NCI-H2196 (cell line): Measurements from ENCODE around the gene MAD1L1.

Source experiments
- DNase-seq: peaks from one replicate; lab custom pipeline; 2025; ENCODE audit not compliant: unreplicated experiment; lab: John Stamatoyannopoulos, UW

Gene MAD1L1

GRCh38 chr7:2242541-2243429 is 10.0 kb upstream of the MAD1L1 start:
- peak; percentile 10 for DNase-seq

DNA sequence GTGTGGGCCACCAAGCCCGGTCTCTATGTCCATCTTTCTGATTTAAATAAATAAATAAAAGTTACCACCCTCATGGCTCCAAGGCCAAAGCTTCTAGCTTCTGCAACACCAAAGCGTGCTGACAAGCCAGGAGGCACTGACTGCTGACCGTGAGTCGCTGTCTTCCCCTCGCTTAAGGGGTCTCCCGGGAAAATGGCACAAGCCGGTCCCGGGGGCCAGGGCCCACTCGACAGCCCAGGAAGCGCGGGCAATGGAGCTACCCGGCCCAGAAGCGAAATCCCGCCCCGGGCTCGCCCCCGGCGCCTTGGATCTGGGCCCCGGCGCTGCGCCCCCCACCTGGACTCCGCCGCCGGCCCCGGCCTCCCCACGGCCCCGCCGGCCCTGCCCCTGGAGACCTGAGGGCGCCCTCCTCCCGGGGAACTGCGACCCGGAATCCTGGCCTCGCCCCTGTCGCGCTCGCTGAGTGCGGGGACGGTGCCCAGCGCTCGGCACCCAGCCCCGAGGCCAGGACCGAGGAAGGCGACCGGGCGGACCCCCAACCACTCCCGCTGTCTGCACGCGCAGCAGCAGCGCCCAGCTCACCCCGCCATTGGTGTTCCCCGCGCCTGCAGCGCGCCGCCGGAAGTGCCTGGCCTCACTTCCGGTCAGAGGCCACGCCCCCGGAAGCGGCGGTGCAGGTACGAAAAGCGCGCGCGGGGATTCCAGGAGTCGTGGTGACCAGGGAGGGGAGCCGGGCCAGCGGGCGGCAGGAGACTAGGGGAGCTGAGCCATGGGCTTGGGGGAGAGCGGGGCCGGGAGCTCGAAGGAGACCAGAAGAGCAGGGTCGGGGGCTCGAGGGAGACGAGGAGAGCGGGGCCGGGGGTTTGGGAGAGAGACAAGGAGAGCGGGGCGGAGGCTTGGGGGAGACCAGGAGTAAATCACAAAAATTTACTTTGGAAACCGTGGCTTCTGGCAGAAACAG is 9.1 kb upstream of the MAD1L1 start, which contains the start of the genes MRM2 and NUDT1:
TSS of gene MRM2 (minus strand) at position 626 of the 961 bp plus-strand sequence. CDS start at position 590, 36 bp downstream.
TSS of gene NUDT1 (plus strand) at position 647 of the 961 bp plus-strand sequence. CDS start 2,349 bp downstream, outside the sequence.
- peak; percentile 90 for DNase-seq

- DNase-seq: no peak
Measured at GRCh38 chr7:2239242-2239641, 6.5 kb upstream of the MAD1L1 start.

DNA sequence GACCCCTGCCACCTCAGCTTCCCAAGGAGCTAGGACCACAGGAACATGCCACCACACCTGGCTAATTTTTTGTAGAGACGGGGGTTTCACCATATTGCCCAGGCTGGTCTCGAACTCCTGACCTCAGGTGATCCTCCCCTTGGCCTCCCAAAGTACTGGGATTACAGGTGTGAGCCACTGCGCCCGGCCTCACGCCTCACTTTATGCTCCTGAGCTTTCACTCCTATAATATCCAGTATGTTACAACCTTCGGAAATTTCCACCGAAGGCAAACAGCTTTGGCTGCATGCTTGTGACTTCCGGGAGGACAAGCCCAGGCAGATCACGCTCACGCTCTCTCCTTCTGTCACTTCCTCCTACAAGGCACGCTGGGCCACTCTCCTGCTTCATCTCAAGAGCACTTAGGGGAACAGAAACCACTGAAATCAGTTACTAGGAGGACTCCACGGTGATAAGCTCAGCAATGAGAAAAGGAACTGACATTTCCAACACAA is 4.4 kb upstream of the MAD1L1 start:
- no peak for DNase-seq

DNA sequence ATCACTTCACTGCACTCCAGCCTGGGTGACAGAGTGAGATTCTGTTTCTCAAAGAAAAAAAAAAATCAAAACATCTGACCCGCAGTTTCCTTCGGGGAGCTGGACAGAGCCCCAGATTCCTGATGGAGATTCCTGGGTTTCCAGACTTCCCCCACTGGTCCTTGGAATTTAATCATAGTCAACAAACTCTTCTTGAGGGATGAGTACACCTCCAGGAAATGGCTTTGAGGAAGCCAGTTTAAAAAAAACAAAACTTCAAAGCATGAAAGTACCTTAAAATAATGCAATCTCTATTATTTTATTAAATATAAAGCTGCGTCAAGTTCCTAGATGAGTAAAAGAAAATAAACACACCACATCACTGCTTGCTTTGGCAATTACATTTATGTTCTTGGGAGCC is 1.2 kb upstream of the MAD1L1 start:
- DNase-seq: no peak

DNA sequence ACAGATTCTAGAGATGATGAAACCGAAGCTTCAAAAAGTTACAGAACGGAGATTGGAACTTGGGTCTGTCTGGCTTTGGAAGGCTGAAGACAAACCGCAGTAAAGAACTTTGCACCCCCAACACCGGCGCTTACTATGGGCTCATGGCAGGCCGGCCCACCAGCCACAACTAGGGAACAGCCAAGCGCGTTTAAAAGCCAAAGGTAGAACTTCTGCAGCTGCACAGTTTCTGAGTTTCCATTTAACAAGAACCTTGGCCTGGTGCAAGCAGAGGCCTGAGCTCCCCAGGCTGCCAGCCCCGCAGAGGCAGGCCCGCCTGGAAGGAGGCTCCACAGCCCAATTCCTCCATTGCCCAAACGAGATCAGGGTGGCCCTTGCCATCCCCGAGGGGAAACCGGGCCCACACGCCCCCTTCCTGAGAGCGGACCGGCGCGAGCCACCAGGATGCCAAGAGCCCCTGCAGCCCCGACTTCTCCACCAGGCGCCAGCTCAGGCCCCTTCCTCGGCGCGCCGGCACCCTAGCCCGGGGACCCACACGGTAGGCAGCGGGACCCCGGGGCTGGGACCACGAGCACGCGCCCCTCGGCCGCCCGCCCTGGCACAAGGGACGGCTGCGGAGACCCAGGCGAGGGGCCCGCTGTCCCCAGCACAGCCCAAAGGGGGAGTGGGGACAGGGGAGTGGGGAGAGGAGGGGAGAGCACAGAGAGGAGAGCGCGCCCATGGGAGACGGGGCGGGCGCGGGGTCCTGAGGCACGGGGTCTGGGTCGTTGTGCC is 566 bp downstream of the MAD1L1 start:
- no peak for DNase-seq

GRCh38 chr7:2230882-2231281 is 1.9 kb downstream of the MAD1L1 start:
- no peak for DNase-seq

DNA sequence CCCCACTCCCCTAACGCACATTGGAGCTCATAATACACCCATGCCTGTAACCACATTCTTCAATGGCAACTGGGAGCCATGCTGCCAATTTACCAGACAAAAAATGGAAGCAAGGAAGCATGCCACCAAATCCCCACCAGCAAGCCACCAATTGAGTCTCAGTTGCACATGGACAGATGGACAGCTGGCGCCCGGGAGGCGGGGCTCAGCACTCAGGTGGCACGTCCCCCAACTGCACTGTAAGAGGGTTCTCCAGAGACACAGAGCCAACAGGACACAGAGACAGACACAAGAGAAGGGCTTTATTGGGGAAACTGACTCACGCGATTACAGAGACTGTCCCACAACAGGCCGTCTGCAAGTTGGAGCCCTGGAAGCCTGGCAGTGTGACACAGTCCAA is 2.5 kb downstream of the MAD1L1 start:
- no peak for DNase-seq

GRCh38 chr7:2229467-2229866 is 3.3 kb downstream of the MAD1L1 start:
- DNase-seq: no peak

DNA sequence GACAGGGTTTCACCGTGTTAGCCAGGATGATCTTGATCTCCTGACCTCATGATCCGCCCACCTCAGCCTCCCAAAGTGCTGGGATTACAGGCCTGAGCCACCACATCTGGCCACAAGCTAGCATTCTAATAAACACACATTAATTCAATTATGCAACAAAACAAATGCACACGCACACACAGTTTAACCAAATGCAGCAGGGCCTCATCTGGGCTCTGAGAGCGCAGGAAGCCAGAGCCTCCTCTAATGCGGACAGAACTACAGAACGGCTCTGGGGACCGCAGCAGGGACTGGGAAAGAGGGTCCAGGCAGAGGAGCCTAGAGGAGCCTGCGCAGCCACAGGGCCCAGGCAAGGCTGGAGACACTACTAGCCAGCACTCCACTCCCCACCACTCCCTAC is 3.8 kb downstream of the MAD1L1 start:
- no peak for DNase-seq

DNA sequence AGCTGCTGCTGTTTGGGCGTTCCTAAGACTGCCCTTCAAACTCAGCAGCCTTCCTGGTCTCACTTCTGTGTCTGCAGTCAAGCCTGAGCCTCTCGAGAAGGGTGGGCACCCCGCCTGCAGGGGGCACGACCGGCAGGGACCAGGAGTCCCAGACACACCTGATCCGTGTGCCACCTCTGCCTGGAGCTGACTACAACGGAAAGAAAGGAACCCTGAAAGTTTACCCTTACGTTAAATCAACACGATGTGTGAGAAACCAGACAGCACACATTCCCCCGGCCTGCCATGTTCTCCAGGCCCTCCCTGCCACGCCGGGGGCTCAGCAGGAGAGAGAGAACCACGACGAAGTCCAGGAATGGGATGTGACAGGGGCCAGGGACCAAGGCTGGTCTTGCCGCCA is 5.0 kb downstream of the MAD1L1 start:
- no peak for DNase-seq

DNA sequence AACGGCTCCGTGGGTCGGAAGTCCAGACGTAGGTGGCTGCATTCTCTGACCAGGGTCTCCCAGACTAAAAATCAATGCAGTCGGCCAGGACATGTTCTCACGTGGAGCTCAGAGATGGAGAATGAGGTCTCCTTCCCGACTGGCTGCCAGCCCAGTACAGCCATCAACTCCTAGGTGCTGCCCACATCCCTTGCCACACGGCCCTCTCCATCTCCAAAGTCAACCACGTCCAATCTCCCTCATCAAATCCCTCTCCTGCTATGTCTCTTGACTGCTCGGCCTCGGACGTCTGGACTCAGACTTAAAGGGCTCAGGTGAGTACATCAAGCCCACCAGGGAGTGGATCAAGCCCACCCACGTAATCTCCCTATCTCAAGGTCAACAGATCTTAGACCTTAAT is 6.9 kb downstream of the MAD1L1 start:
- DNase-seq: no peak

- no peak for DNase-seq
Measured at GRCh38 chr7:2225336-2225735, 7.4 kb downstream of the MAD1L1 start.

DNA sequence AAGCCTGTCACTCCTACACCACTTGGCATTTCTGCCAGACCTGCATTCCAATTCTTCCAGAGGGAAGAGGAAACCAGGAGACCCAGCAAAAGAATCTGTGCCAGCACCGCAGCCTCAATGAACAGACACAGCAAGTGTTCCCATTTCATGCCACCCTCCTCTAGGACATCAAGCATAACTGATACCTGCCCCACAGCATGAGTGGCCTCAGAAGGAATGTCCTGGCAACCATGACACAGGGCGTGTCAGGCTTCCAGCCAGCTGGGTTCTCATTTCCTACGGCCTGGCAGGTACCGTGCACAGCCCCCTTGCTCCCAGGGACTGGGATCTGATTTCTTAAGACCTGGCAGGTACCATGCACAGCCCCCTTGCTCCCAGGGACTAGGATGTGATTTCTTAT is 7.8 kb downstream of the MAD1L1 start:
- DNase-seq: no peak

DNA sequence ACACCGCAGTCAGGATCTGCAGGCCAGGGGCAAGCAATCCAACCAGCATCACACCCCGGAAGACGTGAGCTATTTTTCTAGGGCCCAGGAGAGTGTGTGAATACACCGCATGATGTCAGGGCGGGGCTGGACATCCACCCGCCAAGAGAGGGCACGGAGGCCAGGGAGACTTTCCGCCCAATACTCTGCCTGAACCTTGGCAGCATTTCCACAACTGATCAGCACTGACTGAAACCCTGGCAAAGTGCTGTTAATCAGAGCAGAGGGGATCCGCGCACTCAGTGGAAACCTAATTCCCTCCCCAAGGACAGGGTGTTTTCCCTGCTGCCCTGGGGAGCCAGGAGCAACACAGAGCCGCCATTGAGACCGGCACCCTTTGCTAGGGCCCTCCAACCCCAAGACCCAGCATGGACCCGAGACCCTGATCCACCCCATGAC is 8.2 kb downstream of the MAD1L1 start:
- no peak for DNase-seq

DNA sequence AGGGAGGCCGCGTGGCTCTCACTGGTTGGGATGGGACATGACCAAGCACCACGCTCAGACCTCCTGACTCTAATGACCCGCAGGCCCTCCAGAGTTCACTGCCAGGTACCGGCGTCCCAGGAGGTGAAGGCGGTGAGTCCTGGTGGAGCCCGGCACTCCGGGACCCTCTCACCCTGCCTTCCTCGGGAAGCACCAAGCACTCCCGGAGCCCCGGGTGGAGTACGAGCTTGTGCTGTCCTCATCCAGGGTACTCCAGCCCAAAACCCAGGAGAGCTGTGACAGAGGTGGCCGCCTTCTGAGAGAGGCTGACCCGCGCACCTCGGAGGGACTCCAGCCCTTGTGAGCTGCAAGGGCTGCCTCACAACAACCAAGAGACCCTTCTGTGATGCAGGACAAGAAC is 9.4 kb downstream of the MAD1L1 start:
- no peak for DNase-seq

DNA sequence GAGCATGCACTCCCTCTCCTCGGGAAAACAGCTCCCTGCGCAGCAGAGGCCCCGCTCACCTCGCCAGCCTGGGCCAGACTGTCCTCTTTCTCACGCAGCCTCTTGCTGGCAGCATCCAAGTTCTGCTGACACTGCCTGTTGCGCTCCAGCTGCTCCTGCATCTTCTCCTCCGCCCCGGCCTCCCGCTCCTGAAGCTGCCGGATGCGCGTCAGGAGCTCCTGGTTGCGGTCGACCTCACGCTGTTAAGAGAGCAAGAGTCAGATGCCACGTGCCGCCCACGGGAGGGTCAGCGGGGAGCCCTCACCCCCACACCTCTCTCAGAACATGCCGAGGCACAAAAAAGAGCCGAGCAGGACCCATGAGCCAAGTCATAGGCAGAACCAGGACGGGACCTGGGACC is 10.2 kb downstream of the MAD1L1 start:
- DNase-seq: no peak

- no peak for DNase-seq
Measured at GRCh38 chr7:2220954-2221353, 11.8 kb downstream of the MAD1L1 start.

- DNase-seq: no peak
Measured at GRCh38 chr7:2220506-2220905, 12.2 kb downstream of the MAD1L1 start.

DNA sequence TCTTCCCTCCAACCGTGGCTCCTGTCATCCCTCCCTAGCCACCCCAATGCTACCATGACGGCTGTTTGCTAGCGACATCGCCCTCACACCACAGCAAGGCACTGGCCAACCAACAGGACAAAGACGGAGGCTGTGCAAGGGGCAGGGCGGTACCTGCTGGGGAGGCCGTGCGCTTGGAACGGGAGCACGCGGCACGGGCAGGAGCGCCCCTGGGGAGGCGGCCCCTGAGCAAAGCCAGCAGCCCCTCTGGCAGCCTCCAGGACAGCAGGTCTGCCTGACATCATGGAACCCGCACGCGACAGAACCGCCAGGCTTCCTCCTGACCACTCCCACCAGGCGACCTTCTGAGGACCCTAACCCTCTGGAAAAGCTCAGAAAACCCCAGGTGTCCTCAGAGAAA is 12.7 kb downstream of the MAD1L1 start:
- no peak for DNase-seq

DNA sequence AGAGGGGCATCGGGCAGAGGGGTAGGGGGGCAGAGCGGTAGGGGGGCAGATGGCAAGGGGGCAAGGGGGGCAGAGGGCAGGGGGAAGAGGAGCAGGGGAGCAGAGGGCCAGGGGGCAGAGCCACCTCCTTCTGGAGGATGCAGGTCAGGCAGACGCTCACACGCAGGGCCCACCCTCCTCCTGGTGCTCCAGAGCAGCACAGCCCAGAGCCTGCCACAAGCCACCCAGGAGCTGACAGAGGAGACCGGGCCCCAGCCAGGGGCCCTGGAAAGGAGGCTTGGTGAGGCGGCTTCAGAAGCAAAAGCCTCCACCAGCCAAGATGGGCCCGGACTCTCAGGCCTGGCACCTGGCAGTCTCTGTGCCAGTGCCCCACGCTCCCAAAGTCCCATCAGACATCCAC is 13.1 kb downstream of the MAD1L1 start:
- DNase-seq: no peak
